GM21717 (cell line): ENCODE data around the gene PNMA1.

Experiments used
- ATAC-seq: cut with Tn5 transposase; IDR thresholded peaks from one replicate; pipeline ENCODE4 v1.9.1; 2021; ENCODE audit warnings: mild to moderate bottlenecking, moderate library complexity; ENCODE audit not compliant: unreplicated experiment

The PNMA1 gene

DNA sequence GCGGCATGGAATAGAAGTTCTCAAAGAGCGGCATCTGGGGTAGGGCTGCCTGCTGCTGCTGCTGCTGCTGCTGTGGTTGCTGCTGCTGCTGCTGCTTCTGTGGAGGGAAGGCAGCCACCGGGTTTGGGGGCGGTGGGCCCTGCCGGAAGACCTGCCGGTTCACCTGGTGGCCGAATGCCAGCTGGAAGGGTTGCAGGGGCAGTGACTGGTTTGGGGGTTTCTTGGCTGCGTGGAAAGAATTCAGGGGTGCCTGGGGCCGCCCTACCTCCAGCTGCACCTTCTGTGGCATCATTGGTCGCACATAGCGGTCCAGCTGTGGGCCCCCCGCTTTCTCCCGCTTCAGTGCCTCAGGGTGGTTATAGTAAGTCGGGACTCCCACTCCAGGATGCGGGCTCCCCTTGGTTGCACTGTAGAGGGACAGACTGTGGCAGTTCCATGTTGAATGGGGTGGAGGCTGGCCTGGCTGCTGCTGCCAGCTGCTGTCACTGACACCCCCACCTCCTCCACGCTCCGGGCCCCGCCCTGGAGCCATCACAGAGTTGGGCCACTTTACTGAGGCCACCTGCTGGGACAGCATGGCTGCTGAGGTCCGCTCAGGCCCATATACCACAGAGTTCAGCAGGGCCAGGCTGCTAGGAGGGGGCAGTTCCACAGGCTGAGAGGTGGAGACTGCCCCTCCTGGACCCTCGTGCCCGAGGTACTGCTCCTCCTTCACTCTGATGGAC is 25.2 kb upstream of the PNMA1 start:
- ATAC-seq = no peak

DNA sequence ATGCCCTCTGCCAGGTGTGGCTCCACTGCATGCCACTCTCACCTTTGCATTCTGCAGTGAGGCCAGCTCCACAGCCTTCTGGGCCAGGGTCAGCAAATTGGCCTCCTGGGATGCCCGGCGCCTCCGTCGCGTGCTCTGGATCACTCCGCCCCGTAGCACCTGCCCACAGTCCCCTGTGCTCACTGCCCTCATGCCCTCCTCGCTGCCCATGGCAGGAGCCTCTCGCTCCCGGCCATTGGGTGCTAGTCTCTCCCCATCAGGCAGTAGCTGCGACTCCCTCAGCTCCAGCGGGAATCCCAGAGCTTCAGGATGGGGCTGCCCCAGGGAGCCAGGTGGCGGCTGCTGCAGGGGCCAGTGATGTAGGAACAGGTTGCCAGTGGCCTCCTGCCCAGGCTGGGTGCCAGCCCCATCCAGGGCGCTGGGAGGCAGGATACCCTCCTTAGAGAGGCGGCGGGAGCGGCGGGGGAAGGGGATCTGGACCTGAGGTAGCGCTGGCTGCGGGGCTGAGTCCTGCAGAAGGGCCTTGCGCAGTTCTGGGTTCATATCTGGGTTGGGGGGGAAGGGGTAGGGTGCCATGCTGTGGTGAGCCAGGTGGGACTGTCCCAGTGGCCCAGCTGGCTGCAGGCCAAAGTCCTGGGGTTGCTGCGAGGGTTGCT is 24.5 kb upstream of the PNMA1 start:
- no peak for ATAC-seq

DNA sequence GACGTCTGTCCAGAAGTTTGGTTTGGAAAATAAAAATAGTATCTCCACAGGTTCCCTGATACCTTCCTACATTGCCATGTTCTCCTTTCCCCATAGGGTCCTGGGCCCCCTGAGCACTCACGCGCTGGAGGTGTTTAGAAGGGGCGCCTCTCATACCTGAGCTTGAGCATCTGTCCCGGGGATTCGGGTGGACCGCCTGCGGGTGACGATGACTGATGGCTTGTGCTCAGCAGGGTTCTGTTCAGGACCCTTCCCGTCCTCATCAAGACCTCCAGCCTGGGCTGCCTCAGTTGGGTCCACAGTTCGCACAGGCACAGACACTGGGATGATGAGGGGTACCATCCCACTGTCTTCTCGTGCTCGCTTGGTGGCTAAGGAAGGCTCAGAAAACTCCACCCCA is 22.7 kb upstream of the PNMA1 start:
- no peak for ATAC-seq

DNA sequence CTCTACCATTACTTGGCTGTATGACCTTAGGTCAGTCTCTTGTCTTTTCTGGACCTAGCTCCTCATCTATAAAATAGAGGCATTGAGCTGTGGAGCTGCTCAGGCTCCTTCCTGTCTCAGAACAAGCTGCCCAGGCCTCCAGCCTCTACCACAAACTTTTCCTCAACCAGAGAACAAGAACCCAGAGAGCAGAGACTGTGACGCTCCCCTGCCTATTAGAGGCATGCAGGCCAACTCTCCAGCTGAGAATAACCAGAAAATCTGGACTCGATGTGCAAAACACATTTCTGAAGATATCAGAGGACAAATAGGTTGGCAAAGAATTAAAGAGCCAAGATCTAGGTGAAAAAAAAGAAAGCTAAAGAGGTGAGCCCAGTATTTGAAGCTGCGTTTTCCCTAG is 17.8 kb upstream of the PNMA1 start:
- no peak for ATAC-seq

DNA sequence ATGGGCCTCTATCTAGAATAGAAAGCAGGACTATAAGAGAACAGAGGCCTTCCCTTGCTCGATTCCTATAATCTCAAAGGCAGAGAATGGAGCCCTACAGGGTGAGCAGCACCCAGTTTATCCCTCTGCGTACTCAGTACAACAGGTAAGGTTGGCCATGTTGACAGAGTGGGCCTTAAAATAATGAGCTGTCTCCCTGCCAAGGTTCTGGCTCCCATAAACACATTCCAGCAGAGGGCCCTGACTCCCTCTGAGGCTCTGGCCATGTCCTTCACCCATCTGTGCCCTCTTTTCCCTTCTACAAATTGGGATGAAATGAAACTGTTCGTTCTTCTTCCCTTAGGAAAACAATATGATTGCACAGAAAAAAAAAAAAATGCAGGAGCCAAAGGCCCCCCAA is 16.9 kb upstream of the PNMA1 start:
- ATAC-seq = no peak

DNA sequence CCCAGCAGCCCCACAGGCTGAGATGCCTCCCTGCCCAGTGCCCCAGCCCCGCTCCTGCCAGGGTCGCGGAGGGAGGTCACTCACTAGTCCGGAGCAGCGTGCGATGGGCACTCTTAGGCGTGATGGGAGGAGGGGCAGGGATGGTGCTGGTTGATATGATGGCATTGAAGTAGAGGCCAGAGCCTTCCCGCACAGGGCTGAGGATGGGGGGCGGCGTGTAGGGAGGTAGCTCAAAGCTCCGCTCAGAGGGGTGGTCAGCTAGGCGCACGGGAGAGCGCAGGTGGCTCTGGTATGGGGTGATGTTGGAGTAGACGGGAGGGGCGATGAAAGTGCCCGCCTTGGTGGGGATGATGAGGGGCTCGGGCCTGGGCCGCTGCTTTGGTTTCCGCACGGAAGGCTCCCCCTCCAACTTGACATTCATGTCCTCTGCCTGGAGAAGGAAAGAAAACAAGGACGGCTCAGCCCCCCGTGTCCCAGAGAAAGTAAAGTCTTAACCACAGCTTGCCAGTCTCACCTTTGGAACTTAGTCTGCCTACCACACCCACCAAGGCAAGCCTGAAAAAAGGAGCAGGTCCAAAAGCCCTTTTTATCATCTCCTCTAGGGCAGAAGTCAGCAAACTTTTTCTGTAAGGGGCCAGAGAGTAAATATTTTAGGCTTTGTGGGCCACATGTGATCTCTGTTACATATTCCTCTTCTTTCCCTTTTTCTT is 15.5 kb upstream of the PNMA1 start:
- no peak for ATAC-seq

DNA sequence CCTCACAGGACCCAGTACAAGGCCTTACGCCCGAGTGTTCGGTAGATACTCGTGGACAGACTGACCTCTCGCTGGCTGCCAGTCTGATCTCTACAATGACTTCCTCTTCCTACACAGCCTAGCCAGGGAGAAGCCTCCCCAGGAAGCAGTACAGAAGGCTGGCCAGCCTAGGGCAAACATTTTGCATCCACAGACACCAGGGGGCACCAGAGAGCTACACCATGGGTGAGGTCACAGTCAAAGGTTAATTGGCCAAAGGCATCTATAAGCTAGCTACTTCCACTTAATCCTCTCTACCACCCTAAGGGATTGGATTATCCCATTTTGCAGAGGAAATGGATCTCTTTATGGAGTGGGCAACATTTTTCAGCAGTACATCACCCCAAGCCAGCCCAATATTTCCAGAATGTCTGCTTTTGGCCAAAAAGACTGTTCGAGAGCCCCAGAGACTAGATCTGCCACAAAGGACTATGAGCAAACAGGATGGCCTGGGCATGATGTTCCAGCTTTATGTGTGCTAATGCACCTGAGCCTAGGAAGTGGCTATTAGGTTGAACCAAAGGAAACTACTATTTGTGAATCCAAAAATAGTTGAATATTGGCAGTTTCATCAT is 14.6 kb upstream of the PNMA1 start:
- ATAC-seq = no peak

DNA sequence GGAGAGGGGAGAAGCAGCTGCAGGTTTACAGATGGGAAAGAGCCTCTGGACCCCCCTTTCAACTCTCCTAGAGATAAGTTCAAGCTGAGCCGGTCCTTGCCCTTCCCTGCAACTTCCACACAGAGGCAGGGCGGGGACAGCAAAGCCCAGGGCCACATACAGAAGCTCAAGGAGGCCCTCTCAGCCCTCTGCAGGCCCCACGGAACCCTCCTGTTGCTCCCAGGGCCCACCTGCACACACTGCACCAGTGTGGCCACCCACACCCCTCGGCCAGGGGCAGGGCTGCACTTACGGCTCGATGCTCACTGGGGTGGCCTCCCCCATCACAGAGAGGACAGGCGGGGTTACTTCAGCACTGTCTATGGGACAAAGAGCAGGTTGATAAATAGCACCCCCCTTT is 13.0 kb upstream of the PNMA1 start:
- ATAC-seq = no peak

DNA sequence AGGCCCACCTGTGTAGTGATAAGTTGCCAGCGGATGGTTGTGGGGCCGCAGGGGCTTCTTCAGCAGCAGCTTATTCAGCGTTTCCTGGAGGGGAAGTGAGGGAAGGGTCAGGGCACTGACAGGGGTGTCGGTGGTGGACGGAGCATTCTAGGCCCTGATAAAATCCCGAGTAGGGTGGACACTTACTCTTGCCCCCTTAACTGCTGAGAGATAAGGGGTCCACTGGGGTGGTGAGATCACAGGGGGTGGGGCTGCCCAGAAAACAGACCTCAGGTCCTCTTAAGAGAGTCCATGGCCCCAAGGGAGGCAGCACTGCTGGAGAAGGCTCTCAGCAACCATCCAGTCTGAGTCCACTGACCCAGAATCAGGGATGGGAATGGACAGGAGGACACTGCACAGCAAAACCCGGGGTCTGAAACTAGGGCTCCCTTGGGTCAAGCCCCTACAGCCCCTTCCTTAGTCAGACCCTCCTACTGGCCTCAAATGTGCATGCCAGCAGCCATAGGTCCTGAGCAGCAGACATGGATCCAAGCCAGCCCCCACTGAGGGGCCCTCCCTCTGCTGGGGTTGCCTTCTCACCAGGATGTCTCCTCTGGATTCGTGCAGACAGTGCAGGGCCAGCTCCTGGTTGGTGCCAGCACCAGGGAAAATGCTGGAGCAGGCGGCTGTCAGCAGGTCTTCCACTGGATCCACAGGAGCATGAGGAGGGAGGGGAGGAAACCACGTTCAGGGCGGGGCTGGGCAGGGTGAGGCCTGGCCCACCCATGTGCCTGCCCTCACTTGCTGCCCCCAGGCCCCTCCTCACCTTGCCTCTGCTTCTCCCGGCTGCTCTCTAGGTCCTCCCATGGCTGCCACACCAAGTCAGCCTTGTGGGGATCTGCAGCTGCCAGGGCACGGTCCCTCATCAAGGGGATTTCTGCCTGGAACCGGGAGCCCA is 12.1 kb upstream of the PNMA1 start:
- no peak for ATAC-seq

DNA sequence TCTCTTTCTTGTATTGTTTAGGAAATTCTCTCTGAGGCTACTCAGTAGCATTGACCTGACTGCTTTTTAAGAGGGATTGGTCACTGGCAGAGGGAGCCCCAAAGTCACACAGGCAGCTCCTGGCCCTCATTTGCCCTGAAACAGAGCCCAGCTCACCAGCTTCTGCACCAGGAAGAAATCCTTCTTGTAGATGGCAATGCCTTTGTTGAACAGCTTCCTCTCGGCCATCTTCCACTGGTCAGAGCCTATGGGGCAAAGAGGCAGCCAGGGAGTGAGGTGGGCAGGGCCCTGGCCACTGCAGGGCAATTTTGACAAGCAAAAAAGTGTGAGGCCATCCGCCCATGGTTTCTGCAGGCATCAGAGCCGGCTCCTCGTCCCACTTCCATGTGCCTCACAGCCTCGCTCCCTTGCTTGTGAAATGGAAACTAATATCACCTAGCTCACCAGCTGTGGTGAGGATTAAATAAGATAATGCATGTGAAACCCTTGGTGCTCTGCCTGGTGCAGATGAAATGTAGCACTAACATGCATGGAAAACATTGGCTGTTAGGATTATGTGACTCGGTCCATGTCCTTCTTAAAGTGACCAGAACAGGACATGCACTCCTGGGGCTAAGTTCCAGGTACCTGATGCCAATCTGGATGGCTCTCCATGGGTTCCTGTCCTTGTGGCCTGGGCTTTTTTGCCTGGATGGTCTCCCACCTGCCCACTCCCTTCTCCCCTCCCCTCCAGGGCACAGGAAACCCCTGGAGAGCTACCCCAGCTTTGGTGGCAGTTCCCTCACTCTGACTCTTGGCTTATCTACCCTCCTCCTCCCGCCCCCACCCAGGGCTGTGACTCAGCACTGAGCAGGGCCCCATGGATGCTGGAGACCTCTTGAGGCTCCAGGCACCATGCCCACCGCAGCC is 11.2 kb upstream of the PNMA1 start:
- no peak for ATAC-seq

DNA sequence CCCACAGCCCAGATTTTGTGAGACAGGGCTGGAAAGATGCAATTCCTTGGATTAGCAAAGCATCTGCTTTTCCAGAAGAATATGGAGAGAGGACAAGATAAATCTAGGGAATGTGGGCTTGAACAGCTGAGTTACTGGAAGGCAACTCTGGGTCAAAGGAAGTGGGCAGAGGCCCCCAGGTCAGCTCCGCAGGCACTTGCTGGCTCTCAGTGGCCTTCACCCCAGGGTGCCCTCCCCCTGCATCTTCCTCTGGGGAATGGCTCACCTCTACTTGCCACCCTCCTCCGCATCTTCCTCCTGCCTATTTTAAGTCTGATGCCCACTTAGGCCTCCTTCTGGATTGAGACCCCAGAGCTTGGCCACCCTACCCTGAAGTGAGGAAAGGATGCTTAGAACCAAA is 10.5 kb upstream of the PNMA1 start:
- no peak for ATAC-seq

DNA sequence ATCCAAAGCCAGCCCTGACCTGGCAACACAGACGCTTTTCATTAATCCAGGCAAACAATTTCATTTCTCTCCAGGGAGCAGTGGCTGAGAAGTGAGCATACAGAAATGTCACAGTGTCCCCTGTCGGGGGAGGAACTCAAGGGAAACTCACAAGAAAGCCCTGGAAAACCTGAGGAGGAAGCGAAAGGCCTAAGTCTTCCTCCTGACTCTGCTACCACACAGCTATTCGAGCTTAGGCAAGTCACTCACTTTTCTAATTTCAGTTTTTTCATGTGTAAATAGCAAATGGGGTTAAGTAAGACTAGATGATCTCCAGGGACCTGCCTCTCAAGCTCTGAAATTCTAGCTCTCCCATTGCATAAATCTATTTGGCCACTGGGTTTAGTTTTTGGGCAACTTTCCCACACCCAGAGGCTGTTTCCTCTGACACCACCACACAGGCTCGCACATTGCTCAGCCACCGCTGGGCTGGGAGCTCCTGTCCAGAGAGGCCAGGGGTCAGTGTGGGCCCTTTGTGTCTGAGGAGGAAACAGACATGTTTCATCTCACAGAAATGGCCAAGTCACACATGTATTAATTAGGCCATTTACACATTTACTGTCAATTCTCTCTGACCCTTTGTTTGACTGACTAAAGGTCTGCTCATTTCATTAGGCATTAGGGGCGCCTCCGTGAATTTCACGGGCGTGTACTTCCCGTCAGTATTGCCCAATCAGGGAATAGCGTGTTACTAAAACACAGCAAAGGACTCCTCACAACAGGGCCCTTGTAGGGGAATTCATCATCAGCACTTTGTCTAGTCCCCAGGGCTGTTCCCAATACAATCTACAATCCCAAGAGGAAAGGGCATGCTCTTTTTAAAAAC is 9.8 kb upstream of the PNMA1 start:
- ATAC-seq = no peak

DNA sequence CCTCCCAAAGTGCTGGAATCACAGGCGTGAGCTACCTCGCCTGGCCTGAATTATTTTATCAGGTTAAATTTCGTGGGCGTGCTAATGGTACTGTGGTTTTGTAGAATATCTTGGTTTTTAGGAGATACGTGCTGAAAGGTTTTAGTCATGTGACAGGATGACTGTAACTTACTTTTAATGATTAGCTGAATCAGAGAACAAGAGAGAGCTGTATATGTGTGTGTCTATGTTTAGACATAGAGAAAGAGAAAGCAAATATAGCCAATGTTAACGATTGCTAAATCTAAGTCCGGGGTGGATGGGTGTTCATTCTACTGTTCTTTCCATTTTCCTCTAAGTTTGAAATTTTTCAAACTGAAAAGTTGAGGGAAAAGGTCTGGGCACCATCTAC is 9.2 kb upstream of the PNMA1 start:
- ATAC-seq = no peak

DNA sequence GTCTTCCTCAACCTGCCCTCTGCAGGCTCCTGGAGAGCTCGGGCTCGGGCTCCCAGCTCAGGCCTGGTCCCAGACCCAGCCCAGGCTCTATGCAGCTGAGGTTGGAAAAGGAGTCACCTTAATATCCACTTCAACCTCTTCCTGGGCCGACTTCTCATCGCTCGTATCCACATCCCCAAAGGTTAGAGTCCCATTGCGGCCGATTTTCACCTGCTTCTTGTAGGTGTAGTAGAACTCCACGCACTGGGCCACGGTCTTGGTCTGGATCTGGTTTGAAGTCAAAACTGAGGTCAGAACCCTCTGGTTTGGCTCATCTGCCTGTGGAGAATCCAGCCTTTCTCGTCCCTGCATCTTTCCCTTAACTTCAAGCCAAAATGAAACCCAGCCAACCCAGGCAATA is 8.4 kb upstream of the PNMA1 start:
- no peak for ATAC-seq

DNA sequence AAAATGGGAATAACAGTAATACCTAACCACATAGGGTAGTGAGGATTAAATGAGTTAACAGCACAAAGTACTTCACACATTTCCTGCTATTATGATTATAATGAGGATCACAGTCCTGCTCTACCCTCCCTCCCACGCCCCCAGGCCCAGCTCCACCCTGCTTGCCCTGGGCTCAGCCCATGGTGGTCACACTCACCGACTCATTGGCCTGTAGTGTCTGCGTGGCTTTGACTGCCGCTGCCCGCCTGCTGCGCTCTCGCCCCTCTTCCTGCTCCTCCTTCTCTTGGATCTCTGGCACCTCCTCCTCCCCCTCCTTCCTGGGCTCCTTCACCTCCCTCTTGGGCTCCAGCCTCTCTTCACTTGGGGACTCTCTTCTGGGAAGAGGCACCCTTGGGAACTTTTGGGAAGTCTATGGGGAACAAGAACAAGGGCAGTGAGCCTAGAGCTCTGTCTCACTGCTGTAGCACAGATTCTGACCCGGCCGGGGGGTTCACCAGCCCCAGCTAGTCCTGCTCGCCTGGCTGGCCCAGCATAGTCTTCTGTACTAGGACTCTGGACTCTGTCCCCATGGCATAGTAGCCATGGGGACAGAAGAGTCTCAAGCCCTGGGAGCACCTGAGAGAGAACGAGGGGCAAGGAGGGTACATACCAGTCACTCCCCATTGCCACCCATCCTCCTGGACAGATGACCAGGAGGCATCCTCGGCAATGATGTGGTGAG is 7.1 kb upstream of the PNMA1 start:
- ATAC-seq = no peak

DNA sequence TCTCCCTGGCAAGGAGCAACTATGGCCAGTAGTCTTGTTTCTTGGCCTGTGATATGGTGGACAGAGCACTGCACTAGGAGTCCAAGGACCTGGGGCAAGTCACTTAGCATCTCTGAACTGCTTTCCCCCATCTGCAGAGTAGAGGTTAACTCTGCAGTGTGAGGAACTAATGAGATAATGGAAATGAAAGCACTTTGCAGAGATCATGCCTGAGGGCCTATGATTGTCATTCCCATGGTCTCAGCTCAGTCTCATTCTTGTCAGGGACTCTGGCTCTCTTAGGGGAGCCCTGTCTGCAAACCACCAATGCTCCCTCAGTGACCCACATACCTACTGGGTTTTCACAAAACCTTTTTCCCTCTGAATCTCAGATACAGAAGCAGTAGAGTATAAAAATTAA is 6.5 kb upstream of the PNMA1 start:
- no peak for ATAC-seq

DNA sequence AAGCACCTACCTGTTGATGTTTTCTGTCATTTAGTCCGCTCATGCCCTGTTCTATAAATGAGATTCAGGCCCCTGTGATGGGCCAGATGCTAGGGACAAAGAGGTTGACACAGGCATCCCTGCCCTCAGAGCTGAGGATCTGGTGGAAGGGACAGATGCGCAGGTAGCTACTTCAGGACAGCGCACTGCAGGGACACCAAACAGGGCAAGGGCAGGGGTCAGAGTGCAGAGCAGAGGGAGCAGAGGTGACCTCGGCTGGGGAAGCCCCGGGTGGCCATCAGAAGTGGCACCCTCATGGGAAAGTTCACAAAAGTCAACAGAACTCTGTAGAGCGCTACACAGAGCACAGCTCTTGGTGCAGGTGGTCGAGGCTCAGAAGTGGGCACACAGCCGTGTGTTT is 5.6 kb upstream of the PNMA1 start:
- no peak for ATAC-seq

DNA sequence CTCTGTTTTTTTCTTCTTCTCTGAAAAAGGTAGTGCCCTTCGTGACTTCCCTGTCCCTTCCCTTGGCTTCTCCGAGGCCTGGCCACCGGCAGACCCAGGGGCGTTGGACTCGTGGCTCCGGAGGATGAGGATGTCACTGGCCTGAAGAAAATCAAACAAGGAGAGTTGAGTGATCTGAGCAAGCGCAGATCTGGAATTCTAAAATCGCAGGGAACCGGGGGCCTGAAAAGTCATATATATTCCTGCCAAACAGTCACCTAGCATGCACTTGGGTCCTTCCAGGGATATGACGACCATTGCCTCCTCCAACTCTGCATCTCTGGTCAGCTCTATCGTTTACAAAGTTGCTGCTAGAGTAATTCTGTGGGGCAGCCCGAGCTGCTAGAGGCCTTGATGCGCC is 5.2 kb upstream of the PNMA1 start:
- ATAC-seq = no peak
